SK-N-MC (cell line): ENCODE measurements around the gene UBE3B.

Experiments used
- EZH2 ChIP-seq: fragments of 200-600 bp; sonication (generic); IDR thresholded peaks from one replicate; pipeline ENCODE4 v1.6.1; 2017; ENCODE audit warnings: antibody characterized with exemption
- FOXP2 ChIP-seq: optimal IDR thresholded peaks from 2 replicates; pipeline ENCODE3; 2011; ENCODE audit warnings: mild to moderate bottlenecking, moderate library complexity; ENCODE audit not compliant: insufficient read depth; ENCODE audit errors: extremely low read length, control extremely low read depth
- POLR2AphosphoS5 ChIP-seq: IDR thresholded peaks from 2 replicates; pipeline ENCODE4 v1.6.1; 2012; ENCODE audit warnings: mild to moderate bottlenecking, low read depth, low read length, borderline replicate concordance

- TF ChIP-seq EZH2 = no peak
- TF ChIP-seq POLR2AphosphoS5 = no peak
- no peak for TF ChIP-seq FOXP2
Measured at GRCh38 chr12:109494348-109494881, 17.0 kb downstream of the UBE3B start.
